Astrocyte of the spinal cord (primary cell): ENCODE measurements around the gene LRFN4.

ENCODE experiments used
- DNase-seq: peaks from one replicate; pipeline ENCODE4 v3.0.0; 2011; ENCODE audit warnings: low read depth, low spot score
- H3K4me3 ChIP-seq: 2 replicates; pipeline ENCODE4 v1.5.1; 2011; ENCODE audit warnings: low read depth, mild to moderate bottlenecking, low read length, moderate library complexity
- CTCF ChIP-seq: IDR thresholded peaks from 2 replicates; pipeline ENCODE4 v1.5.1; 2012; ENCODE audit warnings: low read depth, mild to moderate bottlenecking, low read length, inconsistent platforms
- in situ Hi-C: cut with HindIII; loops from 2 replicates; pipeline ENCODE4 v1.10.0; 2017; ENCODE audit warnings: low sequenced_read_pairs

Gene LRFN4

GRCh38 chr11:66853242-66854229 lies 3.3 kb upstream of the LRFN4 start:
- H3K4me3 ChIP-seq, result no peak overlapping the region
- TF ChIP-seq CTCF, result no peak
- in situ Hi-C loops, result no loop called here
- DNase-seq, result no peak

DNA sequence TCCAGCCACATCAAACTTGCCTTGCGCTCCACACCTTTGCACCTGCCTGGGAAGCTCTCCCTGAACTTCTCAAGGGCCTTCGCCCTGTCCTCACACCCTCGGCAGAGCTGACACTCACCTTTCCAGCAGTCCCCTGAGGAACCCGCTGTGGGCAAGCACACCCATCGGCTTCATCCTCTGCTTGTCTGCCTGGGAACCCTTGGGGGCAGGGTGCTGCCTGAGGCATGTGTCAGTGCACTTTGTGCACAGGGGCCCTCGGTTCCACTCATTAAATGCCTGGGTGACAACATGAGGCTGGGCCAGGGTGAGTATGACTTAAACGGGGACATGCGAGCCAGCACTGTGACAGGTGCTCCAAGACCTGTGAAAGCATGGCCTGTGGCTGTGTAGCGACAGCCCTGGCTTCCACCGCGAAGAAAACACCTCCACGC lies 2.6 kb upstream of the LRFN4 start:
- in situ Hi-C loops, result no loop called here
- no peak for DNase-seq
- no peak for TF ChIP-seq CTCF
- H3K4me3 ChIP-seq, result no peak overlapping the region

DNA sequence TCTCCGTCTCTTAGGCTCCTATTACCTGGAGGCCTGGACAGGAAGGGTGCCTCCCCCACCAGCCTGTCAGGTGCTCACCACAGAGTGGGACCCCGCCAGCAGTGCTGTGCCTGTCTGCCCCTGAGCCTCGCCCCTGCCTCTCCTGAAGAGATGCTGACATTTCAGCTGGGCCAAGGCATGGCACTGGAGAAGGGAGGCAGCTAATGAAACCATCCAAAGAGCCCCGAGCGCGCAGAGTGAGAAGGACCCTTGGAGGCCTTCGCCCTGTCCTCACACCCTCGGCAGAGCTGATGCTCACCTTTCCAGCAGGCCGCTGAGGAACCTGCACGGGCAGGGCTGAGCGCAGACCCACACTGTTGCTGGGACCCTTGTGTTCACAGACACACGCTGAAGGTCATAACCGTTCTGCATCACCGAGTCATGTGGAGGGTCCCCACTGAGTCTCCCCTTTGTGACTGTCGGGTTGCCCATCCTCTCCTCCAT lies 2.1 kb upstream of the LRFN4 start:
- TF ChIP-seq CTCF, result no peak
- H3K4me3 ChIP-seq, result no peak overlapping the region
- in situ Hi-C loops, result no loop called here
- DNase-seq, result no peak

- in situ Hi-C loops, result no loop called here
- no peak for TF ChIP-seq CTCF
- H3K4me3 ChIP-seq, result peak overlapping the region; percentile 68
- DNase-seq, result peak; percentile 94
Measured at GRCh38 chr11:66855574-66856495, 1.0 kb upstream of the LRFN4 start.

DNA sequence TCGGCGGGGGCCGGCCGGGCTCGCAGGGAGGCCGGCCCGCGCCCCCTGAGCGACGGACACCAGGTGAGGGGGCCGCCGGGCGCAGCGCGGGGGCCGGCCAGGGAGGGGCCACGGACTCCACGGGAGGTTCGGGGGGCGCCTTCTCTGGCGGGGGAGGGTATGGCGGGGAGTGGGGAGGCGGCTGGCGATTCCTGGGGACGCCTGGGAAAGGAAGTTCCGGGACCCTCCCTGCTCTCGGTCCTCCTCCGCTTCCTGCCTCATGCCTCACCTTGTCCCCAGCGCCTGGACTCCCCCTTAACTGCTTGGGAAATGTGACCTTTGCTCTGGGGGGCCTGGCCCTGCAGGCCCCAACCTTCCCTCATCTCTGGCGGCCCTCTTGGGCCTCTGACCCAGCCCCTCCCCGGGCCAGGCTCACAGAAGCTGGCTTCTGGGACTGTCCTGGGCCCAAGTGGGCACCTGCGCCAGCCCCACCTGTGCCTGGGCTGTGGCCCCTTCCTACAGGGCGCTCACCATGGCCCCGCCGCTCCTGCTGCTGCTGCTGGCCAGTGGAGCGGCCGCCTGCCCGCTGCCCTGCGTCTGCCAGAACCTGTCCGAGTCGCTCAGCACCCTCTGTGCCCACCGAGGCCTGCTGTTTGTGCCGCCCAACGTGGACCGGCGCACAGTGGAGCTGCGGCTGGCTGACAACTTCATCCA lies 516 bp downstream of the LRFN4 start:
- TF ChIP-seq CTCF, result no peak
- no peak for DNase-seq
- peak overlapping the region; percentile 68 for H3K4me3 ChIP-seq
- in situ Hi-C loops, result no loop called here

- peak overlapping the region; percentile 68 for H3K4me3 ChIP-seq
- TF ChIP-seq CTCF, result no peak
- in situ Hi-C loops, result no loop called here
- no peak for DNase-seq
Measured at GRCh38 chr11:66857927-66858185, 992 bp downstream of the LRFN4 start.
